Suprapubic skin (tissue), 4 donors: ENCODE measurements around the gene ANKH. TPM values are rescaled to one million over a fixed set of nuclear protein-coding genes. Genes with fewer than 3 reads are reported as not detected.

Experiments used
- DNase-seq, 2 donors: peaks; one replicate each; pipeline ENCODE4 v3.0.0-alpha.2; 2019; ENCODE audit warnings: low spot score in 2 of 2
- H3K27ac ChIP-seq: fragments of 200-600 bp; sonication (generic); one replicate; pipeline ENCODE4 v1.5.1; 2019
- H3K27me3 ChIP-seq: fragments of 200-600 bp; sonication (generic); one replicate; pipeline ENCODE4 v1.5.1; 2019
- H3K36me3 ChIP-seq: fragments of 200-600 bp; sonication (generic); one replicate; pipeline ENCODE4 v1.5.1; 2019
- H3K4me1 ChIP-seq: fragments of 200-600 bp; sonication (generic); one replicate; pipeline ENCODE4 v1.5.1; 2019
- H3K4me3 ChIP-seq: fragments of 200-600 bp; sonication (generic); one replicate; pipeline ENCODE4 v1.5.1; 2019; ENCODE audit warnings: mild to moderate bottlenecking
- H3K9me3 ChIP-seq: fragments of 200-600 bp; sonication (generic); one replicate; pipeline ENCODE4 v1.5.1; 2019
- CTCF ChIP-seq, 2 donors: fragments of 200-600 bp in 1 of 2; fragments of 450-650 bp in 1 of 2; sonication (generic) in 1 of 2; IDR thresholded peaks; one replicate each; pipeline ENCODE4 v1.5.1; 2016 to 2019; ENCODE audit warnings: antibody characterized with exemption in 2 of 2, mild to moderate bottlenecking in 1 of 2, moderate library complexity in 1 of 2
- EP300 ChIP-seq: sonication (generic); formaldehyde crosslinking; IDR thresholded peaks from one replicate; pipeline ENCODE4 v1.6.1; 2017; ENCODE audit warnings: antibody characterized with exemption
- POLR2A ChIP-seq, 2 donors: fragments of 450-650 bp; IDR thresholded peaks; one replicate each; pipeline ENCODE4 v1.6.1; 2017; ENCODE audit warnings: antibody characterized with exemption in 2 of 2, mild to moderate bottlenecking in 2 of 2, moderate library complexity in 2 of 2
- POLR2AphosphoS5 ChIP-seq, 3 donors: sonication (generic); formaldehyde crosslinking; IDR thresholded peaks; one replicate each; pipeline ENCODE4 v1.6.1; 2017; ENCODE audit warnings: antibody characterized with exemption in 3 of 3
- WGBS: methylation state at CpG from one replicate; pipeline ENCODE4 v1.1.5; 2018; 5-methylcytosine and 5-hydroxymethylcytosine counted together
- total RNA-seq, 4 donors: library from RNA; depleted of rRNA; stranded (reverse); fragments of >200 nt; gene quantifications; one replicate each; pipeline ENCODE4 v1.1.0, GENCODE V29; 2016

ANKH gene
- total RNA-seq, 4 donors from 2014 or later, result 59.8 to 86.1 (median 70.4) TPM

GRCh38 chr5:14787801-14788579 is 83.6 kb downstream of the ANKH start:
- Histone ChIP-seq H3K27ac (no peak overlapping the region), H3K4me1 (no peaks in the 10 kb centered on the region), H3K36me3 (no peaks in the 10 kb centered on the region), H3K4me3 (no peak overlapping the region), H3K27me3 (no peaks in the 10 kb centered on the region), H3K9me3 (no peaks in the 10 kb centered on the region)
- no peak for DNase-seq
- TF ChIP-seq CTCF (IDR thresholded peaks at IDR 0.05) (no peak), POLR2AphosphoS5 (IDR thresholded peaks at IDR 0.05) (no peak), POLR2A (IDR thresholded peaks at IDR 0.05) (no peak), EP300 (no peak)
- 74% methylated on average over 6 of the region's 6 CpGs for WGBS

GRCh38 chr5:14783691-14784090 is 87.9 kb downstream of the ANKH start:
- no peaks in the 10 kb centered on the region for H3K4me1 ChIP-seq
- WGBS, result 86% methylated on average over 4 of the region's 4 CpGs
- H3K4me3 ChIP-seq, result no peak overlapping the region
- TF ChIP-seq EP300 (no peak), CTCF (IDR thresholded peaks at IDR 0.05) (no peak), POLR2AphosphoS5 (IDR thresholded peaks at IDR 0.05) (no peak), POLR2A (IDR thresholded peaks at IDR 0.05) (no peak)
- no peaks in the 10 kb centered on the region for H3K27me3 ChIP-seq
- no peak overlapping the region for H3K27ac ChIP-seq
- H3K9me3 ChIP-seq, result no peaks in the 10 kb centered on the region
- no peak for DNase-seq
- H3K36me3 ChIP-seq, result no peaks in the 10 kb centered on the region

GRCh38 chr5:14782591-14782990 is 89.0 kb downstream of the ANKH start:
- no peaks in the 10 kb centered on the region for H3K36me3 ChIP-seq
- no peaks in the 10 kb centered on the region for H3K4me1 ChIP-seq
- no peaks in the 10 kb centered on the region for H3K9me3 ChIP-seq
- H3K4me3 ChIP-seq, result no peak overlapping the region
- TF ChIP-seq EP300 (no peak), POLR2A (IDR thresholded peaks at IDR 0.05) (no peak), CTCF (IDR thresholded peaks at IDR 0.05) (no peak), POLR2AphosphoS5 (IDR thresholded peaks at IDR 0.05) (no peak)
- no peak for DNase-seq
- WGBS, result 71% methylated on average over 5 of the region's 5 CpGs
- H3K27ac ChIP-seq, result no peak overlapping the region
- no peaks in the 10 kb centered on the region for H3K27me3 ChIP-seq

GRCh38 chr5:14781106-14781505 is 90.5 kb downstream of the ANKH start:
- 86% methylated on average over 5 of the region's 5 CpGs for whole genome bisulfite sequencing
- Histone ChIP-seq H3K27ac (no peak overlapping the region), H3K9me3 (no peaks in the 10 kb centered on the region), H3K27me3 (no peaks in the 10 kb centered on the region), H3K36me3 (no peaks in the 10 kb centered on the region), H3K4me3 (no peak overlapping the region), H3K4me1 (no peaks in the 10 kb centered on the region)
- no peak for DNase-seq
- TF ChIP-seq CTCF (IDR thresholded peaks at IDR 0.05) (no peak), EP300 (no peak), POLR2A (IDR thresholded peaks at IDR 0.05) (no peak), POLR2AphosphoS5 (IDR thresholded peaks at IDR 0.05) (no peak)

GRCh38 chr5:14779975-14780374 is 91.6 kb downstream of the ANKH start:
- no peaks in the 10 kb centered on the region for H3K4me1 ChIP-seq
- H3K4me3 ChIP-seq, result no peak overlapping the region
- 61% methylated on average over 9 of the region's 9 CpGs for WGBS
- H3K27ac ChIP-seq, result no peak overlapping the region
- no peaks in the 10 kb centered on the region for H3K36me3 ChIP-seq
- TF ChIP-seq POLR2AphosphoS5 (IDR thresholded peaks at IDR 0.05) (no peak), EP300 (no peak), CTCF (IDR thresholded peaks at IDR 0.05) (no peak), POLR2A (IDR thresholded peaks at IDR 0.05) (no peak)
- H3K27me3 ChIP-seq, result no peaks in the 10 kb centered on the region
- H3K9me3 ChIP-seq, result no peaks in the 10 kb centered on the region
- DNase-seq, result no peak
